DND-41 (cell line): Measurements from ENCODE around the gene CACNA2D4.

ENCODE experiments used
- EZH2 ChIP-seq: IDR thresholded peaks from 3 replicates; pipeline ENCODE4 v1.6.1; 2012; ENCODE audit warnings: borderline replicate concordance, low read depth, mild to moderate bottlenecking, moderate library complexity, low read length, inconsistent platforms; ENCODE audit not compliant: severe bottlenecking
- TF ChIP-seq, protein P1 (sequence below): IDR thresholded peaks from 2 replicates; pipeline ENCODE4 v1.5.1; 2012; ENCODE audit warnings: borderline replicate concordance, low read length, moderate library complexity, mild to moderate bottlenecking; ENCODE audit not compliant: poor library complexity, severe bottlenecking; ENCODE audit errors: extremely low read depth

DNA sequence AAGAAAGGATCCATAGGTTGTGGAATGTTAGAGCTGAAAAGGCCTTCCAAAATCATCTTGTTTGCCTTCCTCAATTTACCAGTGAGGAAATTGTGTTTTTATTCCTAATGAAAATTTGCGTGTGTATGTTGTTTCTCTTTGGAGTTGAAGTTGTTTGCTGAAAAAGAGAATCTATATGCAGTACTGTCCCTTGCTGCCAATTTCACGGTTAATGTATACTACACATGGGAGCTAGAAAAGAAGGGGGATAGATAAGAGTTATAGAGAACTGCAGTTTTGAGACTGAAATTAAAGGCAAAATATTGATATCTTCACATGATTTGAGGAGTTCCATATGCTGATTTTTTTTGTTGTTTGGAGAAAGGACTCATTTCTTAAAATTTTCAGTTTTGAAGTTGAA, 160.1 kb downstream of the CACNA2D4 start:
- TF ChIP-seq EZH2: no peak
- TF ChIP-seq, protein P1, sequence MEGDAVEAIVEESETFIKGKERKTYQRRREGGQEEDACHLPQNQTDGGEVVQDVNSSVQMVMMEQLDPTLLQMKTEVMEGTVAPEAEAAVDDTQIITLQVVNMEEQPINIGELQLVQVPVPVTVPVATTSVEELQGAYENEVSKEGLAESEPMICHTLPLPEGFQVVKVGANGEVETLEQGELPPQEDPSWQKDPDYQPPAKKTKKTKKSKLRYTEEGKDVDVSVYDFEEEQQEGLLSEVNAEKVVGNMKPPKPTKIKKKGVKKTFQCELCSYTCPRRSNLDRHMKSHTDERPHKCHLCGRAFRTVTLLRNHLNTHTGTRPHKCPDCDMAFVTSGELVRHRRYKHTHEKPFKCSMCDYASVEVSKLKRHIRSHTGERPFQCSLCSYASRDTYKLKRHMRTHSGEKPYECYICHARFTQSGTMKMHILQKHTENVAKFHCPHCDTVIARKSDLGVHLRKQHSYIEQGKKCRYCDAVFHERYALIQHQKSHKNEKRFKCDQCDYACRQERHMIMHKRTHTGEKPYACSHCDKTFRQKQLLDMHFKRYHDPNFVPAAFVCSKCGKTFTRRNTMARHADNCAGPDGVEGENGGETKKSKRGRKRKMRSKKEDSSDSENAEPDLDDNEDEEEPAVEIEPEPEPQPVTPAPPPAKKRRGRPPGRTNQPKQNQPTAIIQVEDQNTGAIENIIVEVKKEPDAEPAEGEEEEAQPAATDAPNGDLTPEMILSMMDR: no peak
